Naive B cell (primary cell): ENCODE data around the gene CR2. TPM values are rescaled to one million over a fixed set of nuclear protein-coding genes. Genes with fewer than 3 reads are reported as not detected.
"Not testable (repeated sequence)": the region's sequence is repeated elsewhere in the genome, so short reads cannot be mapped to it uniquely, and the experiment has no call there.

ENCODE experiments used
- ATAC-seq, 2 donors: fragments of 150-1000 bp; cut with Tn5 transposase; 2 replicates each; pipeline ENCODE4 v1.10.0; 2021; ENCODE audit warnings: low read depth in 2 of 2, mild to moderate bottlenecking in 2 of 2, moderate library complexity in 2 of 2
- DNase-seq: peaks from one replicate; pipeline ENCODE4 v3.0.0; 2022
- H3K27ac Mint-ChIP-seq, 6 donors: one replicate each; pipeline ENCODE4 v1.8.0; 2020 to 2022; ENCODE audit warnings: mild to moderate bottlenecking in 6 of 6, mixed read lengths in 6 of 6, moderate library complexity in 5 of 6, inconsistent platforms in 2 of 6
- H3K27me3 Mint-ChIP-seq, 3 donors: one replicate each; pipeline ENCODE4 v1.8.0; 2021 to 2022; ENCODE audit warnings: mixed read lengths in 3 of 3, mild to moderate bottlenecking in 1 of 3
- H3K36me3 Mint-ChIP-seq, 2 donors: one replicate each; pipeline ENCODE4 v1.8.0; 2020 to 2022; ENCODE audit warnings: mixed read lengths in 2 of 2, inconsistent platforms in 1 of 2, mild to moderate bottlenecking in 1 of 2
- H3K4me1 Mint-ChIP-seq, 3 donors: one replicate each; pipeline ENCODE4 v1.8.0; 2020 to 2022; ENCODE audit warnings: mixed read lengths in 3 of 3, inconsistent platforms in 1 of 3, mild to moderate bottlenecking in 1 of 3, moderate library complexity in 1 of 3
- H3K4me3 Mint-ChIP-seq, 8 donors: one replicate each; pipeline ENCODE4 v1.8.0; 2020 to 2022; ENCODE audit warnings: mild to moderate bottlenecking in 8 of 8, mixed read lengths in 8 of 8, moderate library complexity in 8 of 8, inconsistent platforms in 2 of 8
- H3K9me3 Mint-ChIP-seq, 7 donors: one replicate each; pipeline ENCODE4 v1.8.0; 2020 to 2022; ENCODE audit warnings: mixed read lengths in 7 of 7, mild to moderate bottlenecking in 5 of 7, inconsistent platforms in 2 of 7, moderate library complexity in 1 of 7
- polyA plus RNA-seq, 6 donors: library from polyadenylated mRNA; unstranded; fragments of 300-500 nt; fragmentation: Illumina TruSeq; gene quantifications; one replicate each; pipeline ENCODE4 v1.2.3, GENCODE V29; 2021; ENCODE audit warnings: low read depth in 6 of 6

The CR2 gene
- polyA plus RNA-seq, 6 donors from 2014 or later, result 78.0 to 142 (median 111) TPM

GRCh38 chr1:207424570-207425131 lies 29.5 kb upstream of the CR2 start:
- ATAC-seq (peak; percentile 83 to 89), DNase-seq (peak; percentile 63)
- H3K27me3 Mint-ChIP-seq, result no peaks in the 10 kb centered on the region

GRCh38 chr1:207427832-207428585 lies 26.1 kb upstream of the CR2 start:
- Mint-ChIP-seq H3K27me3 (no peaks in the 10 kb centered on the region), H3K4me1 (peaks cover 60 to 98% (median 80%) of the 10 kb centered on the region in 3 donors), H3K27ac (peak overlapping the region; percentile 29 to 95 (median 90)), H3K36me3 (no peaks in the 10 kb centered on the region), H3K9me3 (peaks cover 0 to 5% (median 0%) of the 10 kb centered on the region in 7 donors), H3K4me3 (peak overlapping the region in 7 of 8 donors; percentile 23 to 84 (median 41))
- DNase-seq, result no peak
- ATAC-seq, result no peak

More at GRCh38 chr1:207424570-207425131, 29.5 kb upstream of the CR2 start:
- Mint-ChIP-seq H3K4me1 (peaks cover 42 to 79% (median 56%) of the 10 kb centered on the region in 3 donors), H3K9me3 (peaks cover 4 to 10% (median 8%) of the 10 kb centered on the region in 7 donors), H3K27ac (peak overlapping the region; percentile 52 to 95 (median 80)), H3K36me3 (peaks cover 5 to 9% of the 10 kb centered on the region in 2 donors), H3K4me3 (peak overlapping the region; percentile 27 to 84 (median 67))

GRCh38 chr1:207428783-207429182 lies 25.3 kb upstream of the CR2 start:
- DNase-seq, result no peak
- Mint-ChIP-seq H3K27me3 (no peaks in the 10 kb centered on the region), H3K27ac (peak overlapping the region; percentile 29 to 95 (median 90)), H3K36me3 (no peaks in the 10 kb centered on the region), H3K4me1 (peaks cover 62 to 94% (median 78%) of the 10 kb centered on the region in 3 donors), H3K4me3 (peak overlapping the region in 6 of 8 donors; percentile 23 to 84 (median 53)), H3K9me3 (peaks cover 0 to 5% (median 0%) of the 10 kb centered on the region in 7 donors)
- no peak for ATAC-seq

GRCh38 chr1:207429963-207430362 lies 24.2 kb upstream of the CR2 start:
- Mint-ChIP-seq H3K4me3 (peak overlapping the region; percentile 4 to 80 (median 62)), H3K36me3 (no peaks in the 10 kb centered on the region), H3K9me3 (peaks cover 0 to 5% (median 0%) of the 10 kb centered on the region in 7 donors), H3K27me3 (no peaks in the 10 kb centered on the region), H3K4me1 (peaks cover 66 to 91% (median 78%) of the 10 kb centered on the region in 3 donors), H3K27ac (peak overlapping the region; percentile 0 to 95 (median 84))
- peak; percentile 24 to 27 for ATAC-seq
- no peak for DNase-seq

GRCh38 chr1:207430602-207431001 lies 23.5 kb upstream of the CR2 start:
- peak; percentile 43 for DNase-seq
- Mint-ChIP-seq H3K9me3 (peaks cover 0 to 5% (median 0%) of the 10 kb centered on the region in 7 donors), H3K27me3 (no peaks in the 10 kb centered on the region), H3K36me3 (no peaks in the 10 kb centered on the region), H3K4me1 (peaks cover 59 to 86% (median 75%) of the 10 kb centered on the region in 3 donors), H3K27ac (peak overlapping the region; percentile 0 to 95 (median 81)), H3K4me3 (peak overlapping the region in 7 of 8 donors; percentile 4 to 83 (median 58))
- ATAC-seq, result peak; percentile 59 to 60

- peaks cover 61 to 83% (median 79%) of the 10 kb centered on the region in 3 donors for H3K4me1 Mint-ChIP-seq
- peak overlapping the region; percentile 10 to 97 (median 84) for H3K27ac Mint-ChIP-seq
- peak overlapping the region; percentile 6 to 82 (median 68) for H3K4me3 Mint-ChIP-seq
- ATAC-seq, result peak; percentile 82
- DNase-seq, result peak; percentile 73
- H3K36me3 Mint-ChIP-seq, result no peaks in the 10 kb centered on the region
- H3K27me3 Mint-ChIP-seq, result no peaks in the 10 kb centered on the region
- H3K9me3 Mint-ChIP-seq, result peaks cover 0 to 5% (median 0%) of the 10 kb centered on the region in 7 donors
Measured at GRCh38 chr1:207431508-207431907, 22.6 kb upstream of the CR2 start.

GRCh38 chr1:207433435-207433834 lies 20.7 kb upstream of the CR2 start:
- Mint-ChIP-seq H3K4me3 (no peak overlapping the region), H3K9me3 (peaks cover 0 to 4% (median 0%) of the 10 kb centered on the region in 7 donors), H3K4me1 (peaks cover 45 to 78% (median 73%) of the 10 kb centered on the region in 3 donors), H3K27ac (no peak overlapping the region), H3K36me3 (no peaks in the 10 kb centered on the region), H3K27me3 (no peaks in the 10 kb centered on the region)
- ATAC-seq (no peak), DNase-seq (no peak)

- Mint-ChIP-seq H3K27ac (peak overlapping the region in 1 of 6 donors; percentile 76), H3K4me1 (peaks cover 26 to 51% (median 49%) of the 10 kb centered on the region in 3 donors)
- not testable (repeated sequence) for H3K36me3 Mint-ChIP-seq, DNase-seq, H3K9me3 Mint-ChIP-seq, ATAC-seq, H3K4me3 Mint-ChIP-seq, H3K27me3 Mint-ChIP-seq
Measured at GRCh38 chr1:207436746-207437145, 17.4 kb upstream of the CR2 start.

GRCh38 chr1:207440626-207441025 lies 13.5 kb upstream of the CR2 start:
- no peak for ATAC-seq
- H3K4me3 Mint-ChIP-seq, result no peak overlapping the region
- H3K27me3 Mint-ChIP-seq, result no peaks in the 10 kb centered on the region
- H3K27ac Mint-ChIP-seq, result no peak overlapping the region
- peaks cover 14 to 30% (median 22%) of the 10 kb centered on the region in 3 donors for H3K4me1 Mint-ChIP-seq
- no peaks in the 10 kb centered on the region for H3K36me3 Mint-ChIP-seq
- no peak for DNase-seq
- no peaks in the 10 kb centered on the region for H3K9me3 Mint-ChIP-seq

- Mint-ChIP-seq H3K36me3 (no peaks in the 10 kb centered on the region), H3K27me3 (no peaks in the 10 kb centered on the region), H3K9me3 (no peaks in the 10 kb centered on the region), H3K27ac (peak overlapping the region in 1 of 6 donors; percentile 3), H3K4me3 (no peak overlapping the region), H3K4me1 (peaks cover 3 to 8% (median 7%) of the 10 kb centered on the region in 3 donors)
- ATAC-seq (no peak), DNase-seq (no peak)
Measured at GRCh38 chr1:207444514-207445217, 9.5 kb upstream of the CR2 start.

- Mint-ChIP-seq H3K27me3 (no peaks in the 10 kb centered on the region), H3K36me3 (no peaks in the 10 kb centered on the region), H3K4me1 (peaks cover 0 to 6% (median 4%) of the 10 kb centered on the region in 3 donors), H3K9me3 (no peaks in the 10 kb centered on the region), H3K27ac (peak overlapping the region in 4 of 6 donors; percentile 58 to 90 (median 82)), H3K4me3 (peak overlapping the region in 1 of 8 donors; percentile 89)
- ATAC-seq (no peak), DNase-seq (no peak)
Measured at GRCh38 chr1:207453710-207454045, 450 bp upstream of the CR2 start.

- H3K27ac Mint-ChIP-seq, result peak overlapping the region in 4 of 6 donors; percentile 40 to 92 (median 91)
- H3K4me1 Mint-ChIP-seq, result peaks cover 0 to 14% (median 10%) of the 10 kb centered on the region in 3 donors
- peak overlapping the region in 1 of 8 donors; percentile 89 for H3K4me3 Mint-ChIP-seq
- no peaks in the 10 kb centered on the region for H3K36me3 Mint-ChIP-seq
- no peaks in the 10 kb centered on the region for H3K27me3 Mint-ChIP-seq
- peak; percentile 6 for DNase-seq
- no peak for ATAC-seq
- H3K9me3 Mint-ChIP-seq, result no peaks in the 10 kb centered on the region
Measured at GRCh38 chr1:207455183-207455754, 1.1 kb downstream of the CR2 start.

GRCh38 chr1:207458414-207458813 lies 4.3 kb downstream of the CR2 start:
- no peak for ATAC-seq
- Mint-ChIP-seq H3K27me3 (no peaks in the 10 kb centered on the region), H3K36me3 (peaks cover 4 to 7% of the 10 kb centered on the region in 2 donors), H3K4me3 (no peak overlapping the region), H3K9me3 (no peaks in the 10 kb centered on the region), H3K27ac (no peak overlapping the region), H3K4me1 (peaks cover 0 to 28% (median 20%) of the 10 kb centered on the region in 3 donors)
- DNase-seq, result no peak
